Fibroblast of lung (primary cell): Measurements from ENCODE around the gene FAM110D. TPM values are rescaled to one million over a fixed set of nuclear protein-coding genes. Genes with fewer than 3 reads are reported as not detected.

Source experiments
- DNase-seq, 2 donors: peaks; one replicate each; pipeline versions ENCODE4 v3.0.0 to v3.0.0-alpha.2; 2010; ENCODE audit warnings: low read depth in 2 of 2
- H2AFZ ChIP-seq: 2 replicates; pipeline ENCODE4 v1.5.1; 2012; ENCODE audit warnings: low read length, control low read depth, inconsistent platforms
- H3K27ac ChIP-seq: 2 replicates; pipeline ENCODE4 v1.5.1; 2011; ENCODE audit warnings: low read length, control low read depth; ENCODE audit not compliant: insufficient read depth
- H3K27me3 ChIP-seq: 2 replicates; pipeline ENCODE4 v1.5.1; 2011; ENCODE audit warnings: mild to moderate bottlenecking, low read length; ENCODE audit not compliant: control insufficient read depth, insufficient read depth
- H3K36me3 ChIP-seq: 2 replicates; pipeline ENCODE4 v1.5.1; 2011; ENCODE audit warnings: low read length; ENCODE audit not compliant: control insufficient read depth, insufficient read depth
- H3K4me1 ChIP-seq: 2 replicates; pipeline ENCODE4 v1.5.1; 2011; ENCODE audit warnings: low read length; ENCODE audit not compliant: control insufficient read depth, insufficient read depth; ENCODE audit errors: extremely low read depth
- H3K4me2 ChIP-seq: 2 replicates; pipeline ENCODE4 v1.5.1; 2011; ENCODE audit warnings: low read length, control low read depth; ENCODE audit not compliant: insufficient read depth; ENCODE audit errors: extremely low read depth
- H3K4me3 ChIP-seq, 4 experiments: fragments of 200-600 bp in 1 of 4; sonication (generic) in 1 of 4; replicated peaks in 1 of 4; 2 replicates each; pipeline ENCODE4 v1.5.1; 2011 to 2016; ENCODE audit warnings: low read length in 4 of 4, low read depth in 3 of 4, mild to moderate bottlenecking in 3 of 4, control low read depth in 2 of 4, inconsistent platforms in 1 of 4, mixed read lengths in 1 of 4; ENCODE audit not compliant: insufficient read depth in 1 of 4; ENCODE audit errors: control extremely low read depth in 1 of 4
- H3K79me2 ChIP-seq: 2 replicates; pipeline ENCODE4 v1.5.1; 2012; ENCODE audit warnings: mild to moderate bottlenecking, low read length, inconsistent platforms; ENCODE audit not compliant: control insufficient read depth, insufficient read depth
- H3K9ac ChIP-seq: 2 replicates; pipeline ENCODE4 v1.5.1; 2011; ENCODE audit warnings: mild to moderate bottlenecking, low read length, control low read depth; ENCODE audit not compliant: insufficient read depth
- H3K9me3 ChIP-seq: 2 replicates; pipeline ENCODE4 v1.5.1; 2012; ENCODE audit warnings: low read depth, low read length; ENCODE audit not compliant: control insufficient read depth, insufficient read depth
- H4K20me1 ChIP-seq: 2 replicates; pipeline ENCODE4 v1.5.1; 2011; ENCODE audit warnings: low read length; ENCODE audit not compliant: control insufficient read depth, insufficient read depth; ENCODE audit errors: extremely low read depth
- CTCF ChIP-seq, 2 donors: IDR thresholded peaks in 1 of 2; conservative IDR thresholded peaks in 1 of 2; 1 replicate in 1 of 2; 2 replicates in 1 of 2; pipeline ENCODE4 v1.5.1; 2011 to 2012; ENCODE audit warnings: low read length in 2 of 2, control low read depth in 1 of 2, inconsistent platforms in 1 of 2, low read depth in 1 of 2, mild to moderate bottlenecking in 1 of 2
- EZH2 ChIP-seq: IDR thresholded peaks from 2 replicates; pipeline ENCODE4 v1.5.1; 2012; ENCODE audit warnings: low read length, control low read depth, mild to moderate bottlenecking; ENCODE audit errors: missing control alignments
- polyA plus RNA-seq, 2 donors: library from polyadenylated mRNA; depleted of rRNA in 1 of 2; stranded (reverse) in 1 of 2; unstranded in 1 of 2; fragments of >200 nt; gene quantifications; 2 replicates each; pipeline ENCODE4 v1.2.1, GENCODE V29; 2011 to 2012; ENCODE audit warnings: missing spikeins in 1 of 2
- total RNA-seq: library from RNA; depleted of rRNA; stranded (reverse); fragments of >200 nt; gene quantifications from 2 replicates; pipeline ENCODE4 v1.2.1, GENCODE V29; 2014

FAM110D gene
- total and polyA plus RNA-seq, 2 donors (not counting 1 experiment from before 2014, with no cell fraction given): not detected

- Histone ChIP-seq H3K4me3 (no peak overlapping the region), H3K4me2 (no peak overlapping the region), H3K9ac (no peak overlapping the region), H3K36me3 (no peaks in the 10 kb centered on the region), H3K27me3 (peaks cover 10% of the 10 kb centered on the region), H3K4me1 (peaks cover 2% of the 10 kb centered on the region), H3K79me2 (no peaks in the 10 kb centered on the region), H4K20me1 (no peaks in the 10 kb centered on the region), H2AFZ (no peak overlapping the region), H3K9me3 (no peaks in the 10 kb centered on the region), H3K27ac (no peak overlapping the region)
- no peak for DNase-seq
- TF ChIP-seq EZH2 (no peak), CTCF (conservative IDR thresholded peaks at IDR 0.05 in 1 of 2, IDR thresholded peaks at IDR 0.05 in 1 of 2; ENCODE audit: low read depth in 1 of 2, low read length in 2 of 2) (no peak)
Measured at GRCh38 chr1:26159743-26160039, 812 bp downstream of the FAM110D start.

- Histone ChIP-seq H2AFZ (peak overlapping the region; percentile 35), H3K4me1 (peaks cover 2% of the 10 kb centered on the region), H3K27ac (no peak overlapping the region), H3K4me2 (peak overlapping the region; percentile 80), H3K9me3 (no peaks in the 10 kb centered on the region), H4K20me1 (no peaks in the 10 kb centered on the region), H3K9ac (no peak overlapping the region), H3K27me3 (peaks cover 7% of the 10 kb centered on the region), H3K79me2 (no peaks in the 10 kb centered on the region), H3K4me3 (peak overlapping the region in 1 of 4 experiments; percentile 45), H3K36me3 (no peaks in the 10 kb centered on the region)
- TF ChIP-seq CTCF (conservative IDR thresholded peaks at IDR 0.05 in 1 of 2, IDR thresholded peaks at IDR 0.05 in 1 of 2; ENCODE audit: low read depth in 1 of 2, low read length in 2 of 2) (no peak), EZH2 (no peak)
- DNase-seq: no peak
Measured at GRCh38 chr1:26160527-26161414, 1.9 kb downstream of the FAM110D start.

GRCh38 chr1:26161415-26162219 is 2.7 kb downstream of the FAM110D start:
- peak; percentile 30 to 65 for DNase-seq
- Histone ChIP-seq H3K9ac (peak overlapping the region; percentile 30), H3K4me3 (peak overlapping the region; percentile 5 to 45 (median 20)), H3K4me2 (peak overlapping the region; percentile 80), H3K27me3 (peaks cover 3% of the 10 kb centered on the region), H2AFZ (peak overlapping the region; percentile 35), H3K36me3 (no peaks in the 10 kb centered on the region), H4K20me1 (no peaks in the 10 kb centered on the region), H3K4me1 (peaks cover 2% of the 10 kb centered on the region), H3K9me3 (no peaks in the 10 kb centered on the region), H3K79me2 (no peaks in the 10 kb centered on the region), H3K27ac (no peak overlapping the region)
- no peak for TF ChIP-seq EZH2
- TF ChIP-seq CTCF (conservative IDR thresholded peaks at IDR 0.05 in 1 of 2, IDR thresholded peaks at IDR 0.05 in 1 of 2; ENCODE audit: low read depth in 1 of 2, low read length in 2 of 2): no peak
